T-helper 2 cell (primary cell): ENCODE measurements around the gene SERTAD3.

Source experiments
- DNase-seq, 5 experiments: peaks; one replicate each; pipeline versions ENCODE4 v3.0.0 to v3.0.0-alpha.2; 2012 to 2022

The SERTAD3 gene

DNA sequence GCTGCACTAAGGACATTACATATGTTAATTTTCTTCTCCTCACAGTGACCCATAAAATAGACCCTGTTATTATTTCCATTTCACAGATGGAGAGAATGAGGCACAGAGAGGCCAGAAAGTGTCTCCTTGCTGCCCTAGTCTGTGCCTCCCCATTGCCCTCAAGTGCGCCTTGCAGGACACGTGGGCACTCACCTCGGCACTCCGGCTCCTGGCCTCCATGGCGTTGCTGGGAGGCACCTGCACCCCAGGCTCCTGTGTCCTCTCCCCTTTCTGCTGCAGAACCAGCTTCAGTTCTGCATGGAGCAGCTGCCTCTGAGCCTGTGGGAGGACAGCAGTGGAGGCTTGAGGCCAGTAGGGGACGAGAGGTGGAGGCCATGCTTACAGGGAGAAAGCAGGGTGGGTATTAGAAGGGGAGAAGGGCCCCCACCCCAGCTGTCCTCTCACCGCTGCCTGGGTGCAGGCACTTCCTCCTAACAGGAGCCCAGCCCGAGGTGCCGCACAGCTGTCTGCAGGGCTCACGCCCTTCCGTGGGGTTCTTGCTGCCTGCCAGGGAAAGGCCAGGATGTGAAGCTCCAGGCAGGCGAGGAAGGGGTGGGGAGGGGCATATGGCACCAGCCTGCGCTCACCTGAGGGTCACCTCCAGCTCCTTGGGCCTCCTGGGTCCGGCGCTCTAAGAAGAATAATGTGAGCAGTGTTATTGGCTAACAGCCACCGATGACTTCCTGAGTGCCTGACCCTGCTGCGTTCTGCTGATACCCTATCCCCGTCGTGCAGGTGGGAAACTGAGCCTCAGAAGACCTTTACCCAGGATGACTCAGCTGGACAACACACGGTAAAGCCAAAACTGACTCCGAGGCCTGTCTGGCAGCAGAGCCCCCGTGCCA, 36.2 kb downstream of the SERTAD3 start:
- DNase-seq = peak in 1 of 5 experiments; percentile 9

DNA sequence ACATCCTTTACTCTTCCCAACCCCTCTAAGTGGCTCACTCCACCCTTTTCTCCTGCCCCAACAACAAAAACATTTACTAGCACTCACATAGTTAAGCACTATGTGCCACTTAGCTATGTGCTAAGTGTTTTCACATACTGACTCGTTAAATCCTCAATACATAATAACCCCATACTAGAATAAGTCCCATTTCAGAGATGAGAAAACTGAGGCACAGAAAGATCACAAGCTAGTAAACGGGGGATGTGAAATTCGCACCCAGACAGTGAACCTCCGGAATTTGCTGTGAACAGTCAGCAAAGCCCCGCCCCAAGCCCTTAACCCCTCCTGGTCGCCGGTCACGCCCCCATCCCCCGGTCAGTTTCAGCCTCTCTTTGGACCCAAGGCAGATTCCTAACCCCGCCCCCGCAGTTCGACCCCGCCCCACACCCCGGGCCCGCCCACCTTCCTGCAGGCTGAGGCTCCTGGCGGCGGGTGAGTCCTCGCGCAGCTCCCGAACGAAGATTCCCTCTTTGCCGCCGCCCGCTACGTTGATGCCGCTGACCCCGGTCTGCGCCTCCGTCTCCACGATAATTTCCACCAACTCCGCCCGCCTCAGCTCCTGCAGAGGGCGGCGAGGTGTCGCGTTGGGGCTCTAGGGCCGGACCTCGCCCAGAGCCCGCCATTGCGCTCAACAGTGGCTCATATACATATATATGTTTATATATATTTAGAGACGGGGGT, 40.7 kb downstream of the SERTAD3 start:
- DNase-seq = peak; percentile 55 to 88 (median 65)

DNA sequence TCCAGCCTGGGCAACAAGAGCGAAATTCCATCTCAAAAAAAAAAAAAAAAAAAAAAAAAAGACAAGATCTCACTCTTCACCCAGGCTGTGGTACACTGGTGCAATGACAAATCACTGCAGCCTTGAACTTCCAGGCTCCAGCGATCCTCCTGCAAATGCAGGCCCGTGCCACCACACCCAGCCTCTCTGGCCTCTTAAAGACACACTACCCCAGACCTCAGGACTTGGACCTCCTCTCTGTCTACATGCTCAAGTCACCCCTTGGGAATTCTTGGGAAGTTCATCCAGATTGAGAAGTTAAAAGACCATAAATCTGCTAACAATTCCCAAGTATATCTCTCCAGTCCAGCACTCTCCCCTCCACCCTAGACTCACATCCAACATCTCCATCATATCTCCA, 43.6 kb downstream of the SERTAD3 start:
- DNase-seq = no peak

DNA sequence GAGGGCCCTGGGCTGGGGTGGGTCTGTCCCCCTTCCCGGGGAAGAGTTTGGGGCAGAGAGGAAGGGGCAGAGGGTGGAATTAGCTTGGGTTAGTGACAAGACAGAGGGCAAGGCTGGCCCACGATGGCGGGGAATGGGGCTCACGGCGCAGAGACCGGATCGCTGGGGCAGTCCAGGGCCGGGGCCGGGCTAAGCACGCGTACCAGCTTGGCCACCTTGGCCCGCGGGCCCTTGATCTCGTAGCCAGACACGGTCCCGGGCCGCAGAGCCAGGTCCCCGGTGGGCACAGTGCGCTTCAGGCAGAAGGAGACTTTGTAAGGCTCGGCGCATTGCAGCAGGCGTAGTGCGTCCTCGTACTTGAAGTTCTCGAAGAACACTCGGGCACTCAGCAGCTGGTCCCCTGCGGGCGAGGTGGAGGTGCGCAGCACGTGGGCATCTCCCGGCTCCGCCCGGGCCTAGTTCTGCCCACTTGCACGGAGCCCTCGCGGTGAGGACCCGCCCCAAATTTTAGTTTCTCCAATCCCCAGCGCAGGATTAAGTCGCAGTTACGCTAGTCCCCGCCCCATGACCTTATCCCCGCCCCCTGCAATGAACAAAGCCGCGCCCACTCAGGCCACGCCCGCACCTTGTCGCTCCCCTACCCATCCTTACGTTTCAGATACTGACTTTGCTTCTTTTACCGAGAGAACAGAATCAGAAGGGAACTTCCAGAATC, 45.6 kb downstream of the SERTAD3 start:
- peak; percentile 9 to 72 (median 52) for DNase-seq

DNA sequence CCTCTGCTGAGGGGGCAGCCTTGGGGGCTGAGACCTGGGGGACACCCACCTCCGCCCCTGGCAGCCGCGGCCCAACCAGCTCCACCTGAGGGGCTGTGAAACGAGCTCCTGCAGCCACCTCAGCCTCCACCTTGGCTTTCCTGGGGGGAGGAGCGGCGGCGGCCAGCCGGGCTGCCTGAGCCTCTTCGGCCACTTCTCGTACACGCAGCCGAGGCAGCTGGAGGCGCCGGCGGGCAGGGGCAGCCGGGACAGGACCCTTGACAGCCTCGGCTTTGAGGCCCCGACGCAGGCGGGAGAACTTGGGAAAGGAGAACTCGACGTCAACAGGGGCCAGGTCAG, 46.6 kb downstream of the SERTAD3 start:
- DNase-seq = no peak

DNA sequence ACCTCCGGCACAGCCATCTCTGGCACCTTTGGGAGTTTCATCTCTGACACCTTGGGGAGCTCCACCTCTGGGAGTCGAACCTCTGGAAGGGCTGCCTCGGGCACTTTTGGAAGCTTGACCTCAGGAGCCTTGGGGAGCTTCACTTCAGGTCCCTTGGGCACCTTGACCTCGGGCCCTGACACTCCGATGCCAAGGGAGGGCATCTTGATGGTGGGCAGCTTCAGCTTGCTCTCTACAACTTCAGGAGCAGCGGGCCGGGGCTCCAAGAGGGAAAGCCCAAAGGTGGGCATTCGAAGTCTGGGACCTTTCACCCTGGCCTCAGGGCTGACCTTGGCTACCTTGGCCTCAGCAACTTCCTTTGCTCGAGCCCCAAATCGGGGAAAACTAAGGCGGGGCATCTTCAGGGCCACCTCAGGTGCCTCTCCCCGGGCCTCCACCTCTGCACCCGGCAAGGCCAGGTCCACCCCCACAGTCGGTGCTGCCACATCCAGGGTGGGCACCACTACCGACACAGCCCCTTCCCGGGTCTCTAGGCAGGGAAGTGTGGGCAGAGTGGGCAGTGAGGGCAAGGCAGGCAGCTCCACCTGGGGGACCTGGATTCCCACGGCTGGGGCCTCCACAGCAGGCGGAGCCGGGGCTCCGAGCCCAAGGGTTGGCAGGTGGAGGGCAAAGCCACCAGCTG, 47.1 kb downstream of the SERTAD3 start:
- no peak for DNase-seq

DNA sequence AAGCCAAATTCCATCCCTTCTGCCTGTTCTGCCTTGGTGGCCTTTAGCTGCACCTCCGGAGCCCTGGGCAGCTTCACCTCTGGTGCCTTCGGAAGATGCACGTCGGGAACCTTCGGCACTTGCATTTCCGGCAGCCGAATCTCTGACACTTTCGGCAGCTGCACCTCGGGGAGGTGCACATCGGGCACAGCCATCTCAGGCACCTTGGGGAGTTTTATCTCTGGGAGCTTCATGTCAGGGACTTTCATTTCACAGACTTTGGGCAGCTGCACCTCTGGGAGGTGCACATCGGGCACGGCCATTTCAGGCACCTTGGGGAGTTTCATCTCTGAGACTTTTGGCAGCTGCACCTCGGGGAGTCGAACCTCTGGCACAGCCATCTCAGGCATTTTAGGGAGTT, 48.2 kb downstream of the SERTAD3 start:
- no peak for DNase-seq

DNA sequence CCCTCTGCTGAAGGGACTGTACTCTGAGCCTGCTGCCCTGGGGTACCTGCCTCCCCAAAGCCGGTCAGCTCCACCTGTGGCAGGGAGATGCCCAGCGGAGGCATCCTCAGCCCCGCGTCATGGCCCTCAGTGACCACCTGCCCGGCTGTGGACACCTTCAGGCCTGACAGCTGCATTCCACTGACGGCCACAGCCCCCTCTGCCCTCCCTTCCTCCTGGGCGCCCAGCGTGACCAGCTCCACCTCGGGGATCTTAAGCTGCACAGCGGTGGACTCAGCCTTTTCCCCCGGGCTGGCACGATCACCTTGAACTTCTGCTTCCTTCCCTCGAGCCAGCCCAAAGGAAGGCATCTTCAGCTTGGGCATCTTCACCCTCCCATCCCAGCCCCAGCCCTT, 49.3 kb downstream of the SERTAD3 start:
- DNase-seq = no peak

DNA sequence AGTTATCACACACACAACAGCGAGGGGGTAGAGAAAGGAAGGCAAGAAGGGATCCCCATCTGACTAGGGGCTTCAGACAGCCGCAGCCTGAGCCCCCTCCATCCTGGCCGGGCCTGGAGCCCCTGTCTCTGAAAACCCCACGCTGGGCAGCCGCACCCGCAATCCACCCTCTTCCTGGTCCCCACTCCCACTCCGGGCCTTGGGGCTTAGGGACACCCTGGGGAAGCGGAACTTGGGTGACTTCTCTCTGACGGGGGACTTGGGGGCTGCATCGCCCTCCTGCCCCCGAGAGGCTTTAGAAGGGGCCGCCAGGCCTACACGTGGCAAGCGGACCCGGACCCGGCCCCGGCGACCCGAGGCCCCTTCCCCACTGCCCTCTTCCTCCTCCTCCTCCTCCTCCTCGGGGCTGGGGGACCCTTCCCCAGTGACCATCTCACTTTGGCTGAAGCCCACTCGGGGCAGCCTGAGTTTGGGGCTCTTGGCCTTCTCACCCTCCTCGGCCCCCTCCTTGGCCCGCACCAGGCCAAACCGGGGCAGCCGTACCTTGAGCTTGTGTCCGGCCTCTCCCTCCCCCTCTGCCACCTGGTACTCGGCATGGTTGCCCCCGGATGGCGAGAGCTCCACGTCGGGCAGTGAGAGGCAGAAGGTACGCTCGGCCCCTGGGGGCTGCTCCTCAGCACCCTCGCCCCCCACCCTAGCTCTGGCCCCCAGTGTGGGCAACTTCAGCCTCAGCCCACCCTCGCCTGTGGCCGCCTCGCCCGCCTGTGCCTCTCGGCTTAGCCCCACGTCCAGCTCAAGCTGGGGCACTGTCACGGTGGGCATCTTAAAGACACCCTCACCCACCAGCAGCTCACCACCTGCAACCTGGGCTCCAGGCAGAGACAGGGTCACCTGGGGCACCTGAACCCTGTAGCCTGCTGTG, 50.0 kb downstream of the SERTAD3 start:
- DNase-seq = no peak

DNA sequence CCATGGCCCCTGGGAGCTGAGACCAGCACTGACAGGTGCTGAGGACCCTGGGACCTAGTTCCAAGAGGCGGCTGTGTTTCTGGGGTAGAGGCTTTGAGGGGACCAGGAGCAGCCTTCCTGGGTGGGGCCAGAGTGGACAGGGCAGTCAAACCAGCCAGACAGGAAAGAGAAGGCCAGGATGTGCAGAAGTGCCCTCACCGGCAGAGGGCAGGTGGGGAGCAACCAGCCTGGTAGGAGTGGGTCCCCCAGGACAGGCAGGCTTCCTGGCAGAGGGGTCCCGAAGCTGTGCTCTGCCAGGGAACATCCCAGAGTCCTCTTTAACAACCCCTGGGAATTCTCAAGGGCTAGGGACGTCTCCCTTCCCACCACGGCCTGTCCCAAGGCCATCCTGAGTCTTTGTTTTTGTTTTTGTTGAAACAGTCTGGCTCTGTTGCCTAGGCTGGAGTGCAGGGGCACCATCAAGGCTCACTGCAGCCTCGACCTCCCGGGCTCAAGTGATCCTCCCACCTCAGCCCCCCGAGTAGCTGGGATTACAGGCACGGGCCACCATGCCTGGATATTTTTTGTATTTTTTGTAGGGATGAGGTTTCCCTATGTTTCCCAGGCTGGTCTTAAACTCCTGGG, 51.1 kb downstream of the SERTAD3 start:
- DNase-seq = no peak

DNA sequence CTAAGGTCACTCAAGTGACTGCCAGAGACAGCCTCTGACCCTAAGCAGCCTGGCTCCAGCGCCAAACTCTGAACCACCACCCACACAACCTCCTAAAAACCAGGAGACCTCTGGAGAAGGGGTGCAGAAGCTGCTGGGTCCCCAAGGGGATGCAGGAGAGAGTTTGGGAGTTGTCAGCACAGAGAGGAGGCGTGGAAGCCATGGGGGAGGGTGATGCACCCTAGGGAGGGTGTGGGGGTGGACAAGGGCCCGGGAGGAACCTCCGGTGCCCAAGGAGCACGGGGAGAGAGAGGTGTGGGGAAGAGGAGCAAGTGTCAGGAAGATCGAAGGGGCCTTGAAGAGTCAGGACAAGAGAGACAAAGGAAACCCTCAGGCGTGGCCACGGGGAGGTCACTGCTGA, 52.0 kb downstream of the SERTAD3 start:
- no peak for DNase-seq
